GM18868 (cell line): ENCODE results near the gene ZNF512.
"Not testable (repeated sequence)": the region's sequence is repeated elsewhere in the genome, so short reads cannot be mapped to it uniquely, and the experiment has no call there.

Experiments
- ATAC-seq: cut with Tn5 transposase; IDR thresholded peaks from one replicate; pipeline ENCODE4 v1.9.1; 2021; ENCODE audit warnings: mild to moderate bottlenecking, moderate library complexity; ENCODE audit not compliant: unreplicated experiment

The ZNF512 gene

GRCh38 chr2:27582129-27582694 is 630 bp upstream of the ZNF512 start:
- ATAC-seq: no peak

DNA sequence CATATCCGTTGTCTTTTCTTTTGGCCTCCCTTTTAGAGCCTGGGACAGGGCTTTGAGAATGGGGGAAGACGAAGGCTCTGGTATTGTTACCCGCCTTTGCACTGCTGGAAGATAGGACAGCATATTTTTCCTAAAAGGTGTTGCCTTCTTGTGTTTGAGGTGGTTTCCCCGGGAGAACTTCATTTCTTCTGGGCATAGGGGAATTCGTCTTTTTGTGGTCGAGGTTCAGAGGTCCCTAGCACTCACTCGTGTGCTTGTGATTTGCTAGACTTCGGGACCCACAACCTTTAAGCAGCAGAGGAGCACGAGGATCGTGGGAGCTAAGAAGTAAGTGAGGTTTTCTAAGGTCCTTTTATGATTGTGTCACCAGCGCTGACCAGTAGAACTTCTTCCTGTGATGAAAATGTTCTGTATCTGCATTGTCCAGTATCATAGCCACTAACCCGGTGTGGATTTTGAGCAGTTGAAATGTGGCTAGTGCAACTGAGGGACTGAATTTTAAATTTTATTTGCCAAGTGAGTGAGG is 611 bp downstream of the ZNF512 start:
- ATAC-seq: no peak

DNA sequence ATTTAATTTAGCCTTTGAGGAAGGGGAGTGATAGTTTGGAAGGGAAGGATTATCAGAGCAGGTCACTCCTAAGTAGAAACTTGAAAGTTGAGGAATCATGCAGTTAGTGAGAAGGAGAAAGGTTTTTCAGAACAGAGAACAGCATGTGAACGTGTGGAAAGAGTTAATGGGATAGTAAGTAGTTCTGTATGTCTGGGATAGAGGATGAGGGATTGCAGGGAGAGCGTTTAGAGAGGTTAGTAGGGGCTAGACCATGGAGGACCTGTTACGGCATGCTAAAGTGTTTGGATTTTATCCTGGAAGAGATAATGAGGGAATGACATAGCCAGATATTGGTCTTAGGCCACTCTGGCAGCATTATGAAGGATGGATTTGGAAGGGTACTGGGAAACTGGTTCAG is 1.8 kb downstream of the ZNF512 start:
- no peak for ATAC-seq

- ATAC-seq: no peak
These were observed 4.2 kb downstream of the ZNF512 start for GRCh38 chr2:27587025-27587424.

GRCh38 chr2:27588308-27588707 is 5.5 kb downstream of the ZNF512 start:
- ATAC-seq: no peak

GRCh38 chr2:27591745-27592144 is 8.9 kb downstream of the ZNF512 start:
- ATAC-seq: no peak

- ATAC-seq: no peak
These were observed 10.4 kb downstream of the ZNF512 start for GRCh38 chr2:27593240-27593639.

GRCh38 chr2:27594020-27594703 is 11.3 kb downstream of the ZNF512 start:
- not testable (repeated sequence) for ATAC-seq

GRCh38 chr2:27595412-27595811 is 12.6 kb downstream of the ZNF512 start:
- ATAC-seq: not testable (repeated sequence)

DNA sequence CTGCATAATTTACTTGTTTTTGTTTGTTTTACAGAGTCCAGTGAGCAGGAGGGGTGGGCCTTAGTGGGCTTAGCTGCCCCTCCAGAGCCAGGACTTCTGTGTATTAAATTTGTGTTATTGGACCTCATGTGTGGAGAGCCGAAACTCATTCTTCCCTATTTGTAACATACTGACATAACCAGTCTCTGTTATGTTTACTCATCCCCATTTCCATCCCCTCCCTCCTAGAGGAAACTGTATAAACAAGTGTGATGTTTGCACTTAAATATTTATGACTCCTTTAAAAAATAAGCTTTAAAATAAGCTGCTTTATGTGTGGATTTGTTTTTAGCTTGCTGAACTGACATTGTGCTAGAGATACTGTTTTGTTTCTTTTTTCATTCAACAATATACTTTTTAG is 13.8 kb downstream of the ZNF512 start:
- ATAC-seq: no peak

- ATAC-seq: no peak
These were observed 23.8 kb downstream of the ZNF512 start for GRCh38 chr2:27606611-27607010.

DNA sequence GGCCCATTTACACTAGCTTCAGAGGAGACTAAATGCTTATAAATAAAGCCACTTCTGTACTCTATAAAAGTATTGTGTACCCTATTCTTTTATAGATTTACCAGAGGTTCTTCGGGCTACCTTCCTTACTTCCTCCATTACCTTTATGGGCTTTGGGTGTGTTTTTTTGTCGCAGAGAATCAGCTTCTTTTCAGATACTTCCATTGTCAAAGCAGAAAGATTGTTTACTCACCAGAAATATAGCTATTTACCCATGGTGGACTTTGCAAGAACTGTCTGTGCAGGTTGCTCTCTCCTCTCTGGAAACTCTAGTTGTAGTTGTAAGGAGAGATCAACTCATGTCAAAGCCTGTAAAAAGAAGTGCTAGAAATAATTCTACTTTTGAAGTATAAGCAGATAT is 31.1 kb downstream of the ZNF512 start:
- no peak for ATAC-seq

DNA sequence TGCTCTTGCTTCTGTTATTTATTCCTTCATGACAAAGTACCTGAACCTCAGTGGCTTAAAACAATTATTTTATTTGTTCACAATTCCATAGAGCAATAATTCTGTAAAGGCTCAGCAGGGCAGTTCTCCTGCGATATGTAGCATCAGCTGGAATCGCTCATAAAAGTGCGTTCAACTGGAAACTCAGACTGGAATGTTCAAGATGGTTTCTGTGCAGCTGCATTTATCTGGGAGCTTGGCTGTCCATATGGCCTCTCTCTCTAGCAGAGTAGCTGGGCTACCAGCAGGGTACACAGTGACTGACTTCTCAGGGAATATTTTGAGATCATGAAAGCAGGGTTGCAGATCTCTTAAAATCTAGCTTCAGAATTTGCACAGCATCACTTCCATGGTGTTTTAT is 32.5 kb downstream of the ZNF512 start:
- no peak for ATAC-seq

DNA sequence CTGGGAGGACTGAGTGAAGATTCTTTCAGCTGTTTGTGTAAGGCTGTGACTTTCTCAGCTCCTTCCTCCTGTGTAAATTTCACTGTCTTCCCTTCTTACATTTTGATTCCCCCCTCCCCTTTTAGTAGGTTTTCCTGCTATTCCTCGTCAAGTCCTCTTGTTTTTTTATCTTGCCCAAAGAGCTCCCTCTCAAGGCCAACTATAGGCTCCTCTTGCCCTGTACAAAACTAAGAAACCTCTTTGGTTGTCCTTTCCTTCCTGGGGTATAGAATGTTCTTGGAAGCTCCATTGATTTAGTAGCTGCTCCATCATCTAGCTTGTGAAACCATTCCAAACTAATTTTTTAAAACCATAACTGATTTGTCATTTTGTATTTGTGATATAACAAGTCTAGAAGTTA is 38.7 kb downstream of the ZNF512 start:
- ATAC-seq: no peak

GRCh38 chr2:27622921-27623384 is 40.1 kb downstream of the ZNF512 start:
- no peak for ATAC-seq

GRCh38 chr2:27624943-27625342 is 42.1 kb downstream of the ZNF512 start:
- no peak for ATAC-seq

GRCh38 chr2:27626323-27626722 is 43.5 kb downstream of the ZNF512 start:
- ATAC-seq: not testable (repeated sequence)

DNA sequence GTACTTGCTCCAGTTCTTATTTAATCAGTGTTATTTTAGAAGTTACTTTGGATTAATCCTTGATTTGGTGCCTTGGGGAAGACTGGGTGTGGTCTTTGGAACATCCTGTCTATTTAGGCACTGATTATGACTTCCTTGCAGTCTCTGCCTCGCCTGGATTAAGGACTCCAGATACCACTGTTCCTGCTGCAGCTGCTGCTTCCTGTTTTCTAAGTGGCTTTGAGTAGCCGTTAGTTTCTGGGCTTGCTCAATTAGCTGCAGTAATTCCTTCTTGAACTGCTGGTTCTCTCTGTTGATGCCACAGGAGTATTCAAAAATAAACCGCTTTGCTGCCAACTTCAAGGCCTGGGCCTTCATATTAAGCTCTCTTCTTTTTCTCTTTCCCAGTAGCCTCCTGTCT is 44.1 kb downstream of the ZNF512 start:
- ATAC-seq: not testable (repeated sequence)

DNA sequence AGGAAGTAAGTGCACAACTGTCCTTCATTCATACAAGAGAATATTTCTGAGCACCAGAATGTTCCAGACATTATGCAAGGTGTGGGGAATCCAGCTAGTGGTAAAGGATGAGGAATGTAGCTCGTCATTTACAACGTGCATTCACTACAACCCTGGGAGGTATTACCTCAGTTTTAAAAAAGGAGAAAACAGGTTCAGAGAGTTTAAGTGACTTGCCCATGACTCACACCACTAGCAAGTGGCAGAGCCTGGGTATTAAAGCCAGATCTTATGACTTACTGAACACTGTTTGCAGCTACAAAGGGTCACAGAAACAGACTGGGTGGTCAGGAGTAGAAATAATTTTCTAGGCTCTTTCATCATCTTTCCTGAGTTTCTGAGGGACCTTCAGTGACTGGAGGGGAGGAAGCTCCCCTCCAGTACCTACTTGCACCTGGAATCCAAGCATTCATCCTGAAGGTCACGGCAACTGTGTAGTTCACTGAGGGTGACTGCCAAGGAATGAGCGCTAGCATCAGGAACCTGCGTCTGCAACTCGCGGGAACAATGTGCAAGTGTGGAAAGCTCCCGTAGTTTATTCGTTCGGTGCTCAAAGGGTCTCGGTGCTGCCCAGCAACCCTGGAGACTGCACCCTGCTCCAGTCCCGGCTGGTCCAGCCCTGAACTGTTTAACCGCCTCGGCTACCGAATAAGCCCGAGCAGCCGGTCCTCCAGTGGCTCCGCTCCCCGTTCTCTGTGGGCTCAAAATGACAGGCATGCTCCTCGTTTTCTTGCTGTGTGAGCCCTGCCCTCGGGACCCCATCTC is 45.3 kb downstream of the ZNF512 start:
- ATAC-seq: peak; percentile 22

DNA sequence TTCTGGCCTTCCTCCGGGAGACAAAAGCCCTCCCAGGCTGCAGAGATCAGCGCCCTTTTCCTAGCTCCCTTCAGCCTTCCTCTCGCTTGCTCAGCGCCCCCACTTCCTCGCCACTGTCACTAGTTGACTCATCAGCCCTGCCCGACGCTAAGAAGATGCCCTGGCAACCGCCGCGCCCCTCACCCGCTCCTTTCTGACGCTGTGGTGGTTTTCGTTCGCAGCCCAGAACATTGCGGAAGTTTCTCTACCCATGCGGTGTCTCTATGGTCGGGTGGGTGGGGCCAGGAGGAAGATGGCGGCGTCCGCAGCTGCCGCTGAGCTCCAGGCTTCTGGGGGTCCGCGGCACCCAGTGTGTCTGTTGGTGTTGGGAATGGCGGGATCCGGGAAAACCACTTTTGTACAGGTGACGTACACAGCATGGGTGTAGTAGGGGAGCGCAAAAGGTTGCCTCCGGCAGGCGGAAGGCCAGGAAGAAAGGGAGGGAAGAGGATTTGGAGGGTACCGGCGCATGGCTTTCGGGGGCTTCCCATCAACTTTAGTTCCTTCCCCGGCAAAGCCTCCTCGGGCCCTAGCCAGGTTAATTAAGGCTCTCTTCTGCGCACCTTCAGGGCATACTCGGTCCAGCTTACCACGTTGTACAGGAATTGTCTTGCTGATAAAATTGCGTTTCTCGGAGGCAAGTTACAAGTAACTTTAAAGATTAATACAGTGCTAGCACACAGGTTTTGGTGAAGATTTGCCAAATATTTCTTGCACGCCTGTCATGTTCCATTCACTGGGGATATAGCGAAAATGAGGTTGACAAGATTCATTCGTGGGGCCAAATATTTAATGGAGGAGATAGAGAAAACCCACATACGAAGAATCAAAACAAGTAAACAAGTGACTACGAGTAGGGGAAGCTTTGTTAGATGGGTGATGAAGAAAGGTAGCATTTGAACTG is 46.2 kb downstream of the ZNF512 start, which contains the start of the genes CCDC121 and GPN1:
Gene CCDC121 (minus strand): TSS at position 246 of the 943 bp plus-strand sequence. CDS start 1,213 bp downstream, outside the sequence.
Gene GPN1 (plus strand): TSS at position 284 of the 943 bp plus-strand sequence. CDS start 9 bp downstream, at position 293.
- peak; percentile 99 for ATAC-seq
